Lower leg skin (tissue), 3 donors: Measurements from ENCODE around the gene SMC3.

Experiments used
- CTCF ChIP-seq, 3 donors: fragments of 450-650 bp; IDR thresholded peaks; one replicate each; pipeline ENCODE4 v1.5.1; 2016; ENCODE audit warnings: antibody characterized with exemption in 3 of 3, mild to moderate bottlenecking in 3 of 3, moderate library complexity in 2 of 3
- POLR2A ChIP-seq, 2 donors: fragments of 450-650 bp; IDR thresholded peaks; one replicate each; pipeline ENCODE4 v1.6.1; 2016 to 2017; ENCODE audit warnings: antibody characterized with exemption in 2 of 2, mild to moderate bottlenecking in 1 of 2, moderate library complexity in 1 of 2

- TF ChIP-seq POLR2A (IDR thresholded peaks at IDR 0.05) (no peak), CTCF (IDR thresholded peaks at IDR 0.05) (no peak)
These were observed 24.3 kb downstream of the SMC3 start for GRCh38 chr10:110591760-110592159.
